OCI-LY7 (cell line): ENCODE results near the gene PLXNA4.

Experiments used
- EZH2phosphoT487 ChIP-seq: fragments of 200-600 bp; sonication (generic); IDR thresholded peaks from 2 replicates; pipeline ENCODE4 v1.6.1; 2018; ENCODE audit warnings: low read depth, borderline replicate concordance, mild to moderate bottlenecking, mixed run types, antibody characterized with exemption, low read length, moderate library complexity, mixed read lengths
- TF ChIP-seq, protein P1 (sequence below): fragments of 200-600 bp; sonication (generic); conservative IDR thresholded peaks from 2 replicates; pipeline ENCODE4 v1.5.1; 2014; ENCODE audit warnings: mild to moderate bottlenecking, antibody characterized with exemption, low read length, moderate library complexity, mixed read lengths

DNA sequence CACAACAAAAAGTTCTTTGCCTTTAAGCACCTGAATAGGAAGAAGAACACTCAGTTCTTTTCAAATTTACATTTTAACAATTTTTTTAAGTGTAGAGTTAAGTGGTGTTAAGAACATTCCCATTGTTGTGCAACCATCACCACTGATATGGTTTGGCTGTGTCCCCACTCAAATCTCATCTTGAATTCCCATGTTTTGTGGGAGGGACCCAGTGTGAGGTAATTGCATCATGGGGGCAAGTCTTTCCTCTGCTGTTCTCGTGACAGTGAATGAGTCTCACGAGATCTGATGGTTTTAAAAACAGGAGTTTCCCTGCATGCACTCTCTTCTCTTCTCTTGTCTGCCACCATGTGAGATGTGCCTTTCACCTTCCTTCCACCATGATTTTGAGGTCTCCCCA, 155.7 kb downstream of the PLXNA4 start:
- TF ChIP-seq, protein P1, sequence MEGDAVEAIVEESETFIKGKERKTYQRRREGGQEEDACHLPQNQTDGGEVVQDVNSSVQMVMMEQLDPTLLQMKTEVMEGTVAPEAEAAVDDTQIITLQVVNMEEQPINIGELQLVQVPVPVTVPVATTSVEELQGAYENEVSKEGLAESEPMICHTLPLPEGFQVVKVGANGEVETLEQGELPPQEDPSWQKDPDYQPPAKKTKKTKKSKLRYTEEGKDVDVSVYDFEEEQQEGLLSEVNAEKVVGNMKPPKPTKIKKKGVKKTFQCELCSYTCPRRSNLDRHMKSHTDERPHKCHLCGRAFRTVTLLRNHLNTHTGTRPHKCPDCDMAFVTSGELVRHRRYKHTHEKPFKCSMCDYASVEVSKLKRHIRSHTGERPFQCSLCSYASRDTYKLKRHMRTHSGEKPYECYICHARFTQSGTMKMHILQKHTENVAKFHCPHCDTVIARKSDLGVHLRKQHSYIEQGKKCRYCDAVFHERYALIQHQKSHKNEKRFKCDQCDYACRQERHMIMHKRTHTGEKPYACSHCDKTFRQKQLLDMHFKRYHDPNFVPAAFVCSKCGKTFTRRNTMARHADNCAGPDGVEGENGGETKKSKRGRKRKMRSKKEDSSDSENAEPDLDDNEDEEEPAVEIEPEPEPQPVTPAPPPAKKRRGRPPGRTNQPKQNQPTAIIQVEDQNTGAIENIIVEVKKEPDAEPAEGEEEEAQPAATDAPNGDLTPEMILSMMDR: no peak
- no peak for TF ChIP-seq EZH2phosphoT487
